Pancreas (tissue), 10 donors: Measurements from ENCODE around the gene NPTX1. TPM values are rescaled to one million over a fixed set of nuclear protein-coding genes. Genes with fewer than 3 reads are reported as not detected.

Experiments
- ATAC-seq, 4 donors: fragments of 200-7000 bp; cut with Tn5 transposase; one replicate each; pipeline versions ENCODE4 v1.8.0 to v1.9.1; 2020; ENCODE audit warnings: mild to moderate bottlenecking in 4 of 4, moderate library complexity in 4 of 4
- DNase-seq, 6 donors: peaks; one replicate each; pipeline ENCODE4 v3.0.0-alpha.2; 2020
- FAIRE-seq: peaks from 2 replicates; lab custom pipeline; 2012; peaks lifted over from hg19 to GRCh38; lab: Jason Lieb, UNC
- H3K27ac ChIP-seq, 4 donors: fragments of 200-600 bp; sonication (generic); 1 replicate in 3 of 4; 2 replicates in 1 of 4; pipeline versions ENCODE4 v1.5.0 to v1.8.0; 2020
- H3K27me3 ChIP-seq, 4 donors: fragments of 200-600 bp; one replicate each; pipeline ENCODE4 v1.8.0; 2021
- H3K36me3 ChIP-seq, 3 donors: fragments of 200-600 bp; sonication (generic) in 1 of 3; one replicate each; pipeline versions ENCODE4 v1.5.0 to v1.8.0; 2020 to 2021
- H3K4me1 ChIP-seq, 3 donors: fragments of 200-600 bp; one replicate each; pipeline ENCODE4 v1.8.0; 2021
- H3K4me3 ChIP-seq, 4 donors: fragments of 200-600 bp; sonication (generic) in 2 of 4; one replicate each; pipeline versions ENCODE4 v1.5.0 to v1.8.0; 2020 to 2021
- H3K9me3 ChIP-seq, 4 donors: fragments of 200-600 bp; one replicate each; pipeline ENCODE4 v1.8.0; 2021
- CTCF ChIP-seq, 4 donors: fragments of 200-600 bp; sonication (generic) in 3 of 4; IDR thresholded peaks; one replicate each; pipeline versions ENCODE4 v1.5.0 to v1.8.0; 2021; ENCODE audit warnings: antibody characterized with exemption in 4 of 4
- WGBS, 2 donors: extraction: QIAGEN DNeasy Blood & Tissue Kit; methylation state at CpG; one replicate each; pipeline ENCODE4 v1.1.7; 2013; 5-methylcytosine and 5-hydroxymethylcytosine counted together
- intact Hi-C, 3 donors: fragments of 100-400 bp; cut with DNase I; formaldehyde crosslinking; loops; one replicate each; pipeline versions ENCODE4 v1.11.1 to v1.14.2; 2022
- polyA plus RNA-seq, 2 donors: library from polyadenylated mRNA; stranded (reverse); fragments of 200-250 nt; gene quantifications; one replicate each; pipeline ENCODE4 v1.2.3, GENCODE V29; 2013
- total RNA-seq, 6 donors: library from RNA; stranded (reverse); fragmentation: NEBNext Ultra II Directional in 4 of 6; extraction: Animal tissue kit (Norgen Biotek cat#: 25700) in 4 of 6; gene quantifications; one replicate each; pipeline versions ENCODE4 v1.2.1 to v1.2.4, GENCODE V29; 2021 to 2023
- donor health status: healthy with polysubstance abuse.
- donor health status: DM: no; HTN: no; CAD: no; lungs with moderate emphysema.
- donor health status: DM: no; HTN: no; CAD: no.
- donor health status: control.
- donor health status: control.
- donor health status: Bipolar disorder and iron deficiency.
- donor health status: DM: yes; HTN: yes; CAD: no.
- donor health status: DM: no; HTN: no; CAD: no.
- donor health status: DM: no; HTN: no; CAD: no.
- donor health status: DM: yes; HTN: yes; CAD: no.

The NPTX1 gene
- total and polyA plus RNA-seq, 8 donors: 0.04 to 1.1 (median 0.19) TPM; not detected in 1

GRCh38 chr17:80439499-80439898, 36.9 kb downstream of the NPTX1 start:
- DNase-seq (peak in 1 of 6 donors; percentile 52), FAIRE-seq (no peak), ATAC-seq (no peak)
- H3K27me3 ChIP-seq: no peaks in the 10 kb centered on the region
- 76 to 81% methylated on average over 9 of the region's 9 CpGs for WGBS, 2 donors
- H3K4me1 ChIP-seq: no peaks in the 10 kb centered on the region
- no peaks in the 10 kb centered on the region for H3K9me3 ChIP-seq
- H3K4me3 ChIP-seq: no peak overlapping the region
- no peaks in the 10 kb centered on the region for H3K36me3 ChIP-seq
- no peak overlapping the region for H3K27ac ChIP-seq
- no peak for TF ChIP-seq CTCF (IDR thresholded peaks at IDR 0.05)
- intact Hi-C loops: no loop called here

GRCh38 chr17:80438806-80439205, 37.6 kb downstream of the NPTX1 start:
- Histone ChIP-seq H3K9me3 (no peaks in the 10 kb centered on the region), H3K4me1 (no peaks in the 10 kb centered on the region), H3K27me3 (no peaks in the 10 kb centered on the region), H3K36me3 (no peaks in the 10 kb centered on the region), H3K4me3 (no peak overlapping the region), H3K27ac (no peak overlapping the region)
- WGBS, 2 donors: 87 to 92% methylated on average over 5 of the region's 5 CpGs
- TF ChIP-seq CTCF (IDR thresholded peaks at IDR 0.05): no peak
- ATAC-seq (no peak), DNase-seq (peak in 1 of 6 donors; percentile 63), FAIRE-seq (no peak)
- intact Hi-C loops: no loop called here

- H3K9me3 ChIP-seq: no peaks in the 10 kb centered on the region
- no peak overlapping the region for H3K4me3 ChIP-seq
- DNase-seq (no peak), ATAC-seq (no peak), FAIRE-seq (no peak)
- 76 to 82% methylated on average over 10 of the region's 10 CpGs for WGBS, 2 donors
- intact Hi-C loops: no loop called here
- H3K36me3 ChIP-seq: no peaks in the 10 kb centered on the region
- no peaks in the 10 kb centered on the region for H3K4me1 ChIP-seq
- TF ChIP-seq CTCF (IDR thresholded peaks at IDR 0.05): no peak
- H3K27ac ChIP-seq: no peak overlapping the region
- no peaks in the 10 kb centered on the region for H3K27me3 ChIP-seq
These were observed 38.9 kb downstream of the NPTX1 start for GRCh38 chr17:80437532-80437931.

GRCh38 chr17:80433916-80434666, 42.3 kb downstream of the NPTX1 start:
- H3K4me1 ChIP-seq: no peaks in the 10 kb centered on the region
- no peaks in the 10 kb centered on the region for H3K27me3 ChIP-seq
- WGBS, 2 donors: 78 to 81% methylated on average over 12 of the region's 12 CpGs
- TF ChIP-seq CTCF (IDR thresholded peaks at IDR 0.05): no peak
- H3K9me3 ChIP-seq: no peaks in the 10 kb centered on the region
- DNase-seq (no peak), ATAC-seq (no peak), FAIRE-seq (no peak)
- no peak overlapping the region for H3K27ac ChIP-seq
- intact Hi-C loops: no loop called here
- no peaks in the 10 kb centered on the region for H3K36me3 ChIP-seq
- H3K4me3 ChIP-seq: no peak overlapping the region

GRCh38 chr17:80432961-80433550, 43.4 kb downstream of the NPTX1 start:
- WGBS, 2 donors: 77 to 85% methylated on average over 6 of the region's 6 CpGs
- Histone ChIP-seq H3K9me3 (no peaks in the 10 kb centered on the region), H3K36me3 (no peaks in the 10 kb centered on the region), H3K27ac (no peak overlapping the region), H3K4me1 (no peaks in the 10 kb centered on the region), H3K4me3 (no peak overlapping the region), H3K27me3 (no peaks in the 10 kb centered on the region)
- FAIRE-seq: no peak
- no peak for DNase-seq
- intact Hi-C loops: no loop called here
- ATAC-seq: no peak
- no peak for TF ChIP-seq CTCF (IDR thresholded peaks at IDR 0.05)
